GM19455 (cell line): Measurements from ENCODE around the gene DPP4.

ENCODE experiments used
- ATAC-seq: cut with Tn5 transposase; IDR thresholded peaks from one replicate; pipeline ENCODE4 v1.9.1; 2021; ENCODE audit not compliant: unreplicated experiment

The DPP4 gene

DNA sequence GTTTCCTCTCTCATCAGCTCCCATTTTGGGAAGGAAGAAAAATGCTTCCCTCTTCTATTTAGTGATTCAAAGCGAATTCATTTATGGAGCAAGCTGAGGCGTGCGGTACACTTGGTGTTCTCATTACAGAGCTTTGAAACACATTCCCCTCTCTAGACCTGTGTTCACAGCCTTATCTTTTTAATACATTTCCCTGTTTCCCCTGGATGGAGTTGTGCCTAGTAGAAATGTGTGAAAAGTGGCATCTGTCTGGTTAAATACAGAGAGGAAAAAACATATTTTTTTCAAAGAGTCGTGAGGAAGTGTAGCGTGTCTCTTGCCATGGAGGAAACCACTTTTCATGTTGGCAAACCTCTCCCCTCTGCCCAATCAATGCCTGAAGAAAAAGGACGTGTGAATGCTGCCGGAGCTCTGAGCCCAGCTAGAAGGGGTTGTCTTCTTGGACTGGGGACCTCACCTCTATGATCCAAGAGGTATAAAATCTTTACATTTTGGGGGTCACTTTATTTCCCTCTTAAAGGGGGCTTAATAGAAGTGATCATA lies 52.4 kb downstream of the DPP4 start:
- ATAC-seq = no peak

DNA sequence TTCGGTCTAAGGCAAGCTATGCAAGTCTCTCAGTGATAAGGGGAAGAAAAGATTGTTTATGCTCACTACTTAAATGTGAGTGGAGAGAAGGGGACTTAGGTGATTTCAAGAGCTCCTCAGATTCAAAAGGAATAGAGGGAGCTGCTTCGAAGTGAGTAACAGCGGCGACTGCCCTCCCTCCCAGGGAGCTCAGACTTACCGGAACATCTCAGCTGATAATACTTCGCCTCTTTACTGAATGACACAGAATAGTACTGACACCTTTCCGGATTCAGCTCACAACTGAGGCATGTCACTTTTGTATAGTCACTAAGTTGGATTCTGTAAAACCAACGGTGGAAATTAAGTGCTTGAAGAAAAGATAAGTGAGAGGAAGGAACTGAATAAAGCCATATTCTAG lies 55.5 kb downstream of the DPP4 start:
- no peak for ATAC-seq

DNA sequence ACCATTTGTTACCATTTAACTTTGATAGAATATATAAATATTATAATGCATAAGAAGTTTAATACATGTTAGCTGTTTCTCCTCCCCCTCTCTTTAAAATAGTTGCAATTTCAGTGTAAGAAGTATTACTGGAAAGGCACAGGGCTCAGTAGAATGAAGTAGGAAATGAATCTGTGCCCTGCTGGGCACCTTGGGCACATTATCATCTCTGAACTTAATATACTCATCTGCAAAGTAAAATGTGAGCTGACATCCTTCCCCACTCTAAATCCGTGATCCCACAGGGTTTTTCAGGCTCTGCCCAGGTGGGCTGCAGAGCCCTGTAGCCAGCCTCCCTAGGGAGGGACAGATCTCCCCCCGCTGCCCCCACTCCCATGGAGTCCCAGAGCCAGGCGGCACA lies 56.8 kb downstream of the DPP4 start:
- ATAC-seq = no peak

DNA sequence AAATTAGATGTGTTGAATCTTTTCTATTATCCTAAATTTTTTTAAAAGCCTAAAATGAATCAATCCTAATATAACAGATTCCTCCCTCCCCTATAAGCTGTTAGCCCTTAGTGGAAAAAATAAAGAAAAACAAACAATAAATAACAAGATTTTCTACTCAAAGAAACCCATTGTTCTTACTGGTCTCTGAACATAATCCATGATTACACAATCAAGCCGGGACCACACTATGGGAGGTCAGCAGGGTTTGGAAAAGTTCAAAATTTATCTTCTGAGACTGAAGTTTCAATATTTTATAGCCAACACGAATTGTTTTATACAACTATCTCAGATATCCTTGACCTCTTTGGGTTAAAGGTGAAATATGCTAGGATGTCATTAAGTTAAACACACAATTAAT lies 57.9 kb downstream of the DPP4 start:
- no peak for ATAC-seq

DNA sequence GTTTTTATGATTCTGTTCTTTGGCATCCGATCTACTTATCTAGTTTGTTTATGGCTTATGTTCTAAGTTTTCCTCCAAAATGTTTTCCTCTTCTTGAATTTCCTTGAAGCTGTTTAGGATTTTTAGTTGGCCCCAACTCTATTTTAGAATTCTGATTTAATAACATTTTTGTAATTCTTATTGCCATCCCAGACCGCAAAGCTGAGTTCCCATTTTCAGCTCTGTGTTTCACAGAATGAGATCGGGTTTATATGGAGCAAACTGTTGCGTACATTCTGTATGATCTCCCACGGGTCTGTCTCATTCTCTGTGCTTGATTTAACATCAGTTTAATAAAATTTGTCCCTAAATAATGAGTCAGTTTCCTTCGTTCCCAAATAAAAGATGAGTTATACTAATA lies 59.3 kb downstream of the DPP4 start:
- no peak for ATAC-seq

DNA sequence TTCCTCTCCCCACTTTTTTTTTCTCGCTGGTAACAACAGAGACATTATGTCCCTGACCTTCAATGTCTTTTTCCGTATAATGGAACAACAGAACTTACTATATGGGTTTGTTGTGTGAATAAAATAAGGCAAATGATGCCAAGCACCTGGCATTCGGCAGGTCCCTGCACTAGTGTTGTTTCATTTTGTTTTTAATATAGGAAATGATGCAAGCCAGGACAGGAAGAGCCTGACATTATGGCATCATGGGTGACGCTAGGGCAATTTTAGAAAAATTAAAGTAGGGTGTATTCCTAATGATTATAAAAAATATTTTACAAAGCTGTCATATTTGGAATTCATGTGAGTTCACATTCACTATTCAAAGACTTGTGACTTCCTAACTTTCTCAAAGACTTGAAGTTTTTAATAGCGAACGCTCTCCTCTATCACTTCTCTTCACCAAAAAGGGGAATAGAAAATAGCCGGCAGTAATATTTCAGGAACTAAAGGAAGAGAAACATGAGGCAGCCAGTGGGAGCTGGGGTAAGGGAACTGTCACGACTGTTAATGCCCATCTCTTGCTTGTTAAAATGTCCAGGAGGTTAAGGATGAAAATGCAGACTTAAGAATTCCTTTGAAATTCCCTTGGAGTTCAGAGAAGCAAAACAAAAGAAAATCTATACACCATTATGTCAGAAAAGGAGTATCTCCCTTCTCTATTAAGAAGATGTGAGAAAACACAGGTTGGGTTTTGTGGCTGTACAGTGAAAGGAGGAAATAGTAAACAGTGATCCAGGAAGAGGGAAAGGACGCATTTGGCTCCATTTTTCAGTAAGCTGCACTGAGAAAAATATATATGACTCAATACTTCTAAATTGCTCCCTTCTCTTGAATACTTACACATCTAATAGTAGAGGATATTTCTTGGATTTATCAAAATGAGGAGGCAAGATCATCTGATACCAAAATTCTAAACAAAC lies 60.2 kb downstream of the DPP4 start:
- no peak for ATAC-seq

DNA sequence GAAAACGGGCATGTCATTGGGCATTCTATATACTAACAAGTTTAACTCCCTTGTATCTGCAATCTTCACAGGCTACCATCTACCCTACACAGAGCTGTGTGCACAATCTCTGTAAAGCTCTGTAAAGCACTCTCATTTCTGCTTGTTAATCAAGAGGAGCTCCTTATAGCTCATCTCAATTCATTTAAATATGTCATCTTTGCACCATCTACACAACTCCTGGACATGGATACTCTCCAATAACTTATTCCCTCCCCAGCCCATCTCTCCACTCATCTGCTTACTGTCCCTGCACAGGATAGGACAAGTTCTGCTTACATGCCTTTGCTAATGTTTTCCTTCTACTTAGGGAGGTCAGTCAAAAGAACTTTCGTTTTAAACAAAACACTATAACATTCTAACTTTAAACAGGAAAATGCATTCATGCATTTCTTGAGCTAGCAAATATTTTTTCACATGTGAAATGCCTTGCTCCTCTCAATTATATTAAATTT lies 61.4 kb downstream of the DPP4 start:
- no peak for ATAC-seq

DNA sequence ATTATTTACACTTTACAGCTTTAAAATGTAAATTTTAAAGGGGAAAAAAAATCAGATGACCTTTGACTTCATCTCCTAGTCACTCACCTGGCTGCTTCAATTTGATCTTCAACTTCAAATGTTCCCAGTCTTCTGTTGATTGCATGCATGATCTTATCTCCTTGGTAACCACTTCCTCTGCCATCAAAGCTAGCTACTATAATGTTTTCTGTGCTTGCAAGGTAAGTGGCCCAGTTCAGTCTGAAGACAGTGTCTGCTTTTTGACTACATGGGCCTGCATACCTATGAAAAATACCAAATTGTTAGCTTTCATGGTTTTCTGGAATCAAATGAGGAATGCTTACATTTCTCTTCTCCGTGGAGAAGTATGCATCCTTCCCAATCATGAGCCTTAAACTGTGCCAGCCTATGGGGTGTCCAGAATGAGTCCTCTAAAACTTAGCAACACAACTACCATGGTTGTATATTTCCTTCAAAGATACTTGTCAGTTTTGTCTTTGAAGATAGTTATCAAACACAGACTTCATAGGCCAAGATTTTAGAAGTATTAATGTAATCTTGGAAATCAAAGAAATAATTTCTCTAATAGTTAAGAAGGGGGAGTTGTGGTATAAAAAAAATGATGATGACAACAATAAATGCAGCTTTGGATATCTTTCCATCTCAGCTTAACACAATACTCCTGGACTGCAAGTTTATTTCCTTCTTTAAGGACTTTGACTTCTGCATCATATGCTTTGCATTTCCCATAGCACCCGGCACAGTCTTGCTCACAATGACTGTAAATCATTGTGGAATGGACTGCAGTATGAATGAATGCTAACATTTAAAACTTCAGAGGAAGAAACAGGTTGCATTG lies 62.1 kb downstream of the DPP4 start:
- no peak for ATAC-seq

DNA sequence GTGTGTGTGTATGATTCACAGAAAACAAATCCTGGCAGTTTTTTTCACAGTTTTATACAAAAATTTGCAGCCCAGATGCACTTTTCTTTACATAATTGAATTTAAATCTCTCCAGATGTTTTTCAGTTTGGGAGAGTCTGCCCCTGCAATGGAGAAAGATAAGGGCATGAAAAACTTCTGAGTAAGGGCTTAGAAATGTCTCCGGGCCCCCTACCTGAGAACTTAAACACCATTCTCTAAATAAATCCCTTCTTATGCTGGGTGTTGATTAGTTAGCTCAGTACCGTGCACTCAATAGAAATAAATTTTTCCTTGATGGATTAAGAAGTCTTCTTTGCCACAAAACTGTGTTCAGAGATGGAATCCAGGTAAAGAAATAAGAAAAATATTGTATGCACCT lies 64.5 kb downstream of the DPP4 start:
- no peak for ATAC-seq

DNA sequence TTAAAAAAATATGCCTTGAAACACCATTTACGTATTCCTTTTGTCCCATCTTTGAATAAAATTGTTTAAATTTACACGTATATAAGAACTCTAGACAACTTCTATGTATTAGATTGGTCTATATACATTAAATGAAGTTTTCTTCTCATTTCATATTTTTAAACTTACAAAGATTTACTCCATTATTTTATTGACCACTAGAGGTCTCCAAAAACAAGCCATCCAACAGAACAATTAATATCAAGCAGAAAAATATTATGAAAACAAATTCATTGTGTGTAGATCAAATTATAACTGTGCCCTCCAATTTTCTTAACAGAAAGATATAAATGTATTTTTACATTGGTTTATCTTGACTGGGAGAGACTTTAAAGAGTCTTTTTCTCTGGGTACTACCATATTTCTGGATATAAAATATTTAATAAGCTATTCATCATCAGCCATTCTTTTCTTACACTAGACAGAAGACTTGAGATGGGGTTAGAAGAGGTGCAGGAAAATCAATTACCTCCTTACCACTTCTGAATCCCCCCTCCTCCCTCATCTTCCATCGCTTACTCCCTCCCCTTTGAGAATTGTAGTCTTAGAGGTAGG lies 66.5 kb downstream of the DPP4 start:
- no peak for ATAC-seq

DNA sequence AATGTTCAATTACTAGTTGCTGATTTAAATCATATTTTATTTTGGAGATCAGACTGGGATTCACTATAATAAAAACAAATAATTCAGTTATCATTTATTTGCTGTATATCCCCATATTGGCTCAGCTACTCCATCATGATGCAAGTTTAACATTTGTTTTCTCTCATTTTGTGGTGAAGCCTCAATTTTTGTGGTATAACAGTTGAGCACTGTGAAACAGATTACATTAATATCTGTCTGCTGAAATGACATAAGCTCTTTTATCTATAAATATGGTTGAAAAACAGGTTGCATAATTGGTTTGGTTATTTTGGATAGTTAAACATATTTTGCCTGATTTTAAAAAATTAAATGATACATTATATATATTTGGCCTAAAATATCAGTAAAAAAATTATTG lies 67.7 kb downstream of the DPP4 start:
- no peak for ATAC-seq

DNA sequence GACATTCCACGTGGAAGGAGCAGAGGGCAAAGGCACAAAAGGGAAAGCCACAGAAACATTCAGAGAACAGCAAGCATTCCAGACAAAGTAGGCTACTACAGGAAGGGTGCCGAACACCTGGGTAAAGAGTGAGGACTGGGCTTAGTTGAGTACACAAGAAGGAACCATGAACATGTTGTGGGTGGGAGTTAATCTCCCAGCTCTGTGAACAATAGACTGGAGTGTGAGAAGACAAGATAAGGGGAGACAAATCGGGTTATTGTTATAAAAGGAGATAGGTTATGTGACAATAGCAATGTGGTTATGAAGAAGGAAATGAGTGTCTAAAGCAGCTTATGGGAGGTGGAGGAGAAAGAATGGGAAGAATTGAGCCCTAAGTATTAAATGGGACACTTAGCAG lies 70.0 kb downstream of the DPP4 start:
- no peak for ATAC-seq

DNA sequence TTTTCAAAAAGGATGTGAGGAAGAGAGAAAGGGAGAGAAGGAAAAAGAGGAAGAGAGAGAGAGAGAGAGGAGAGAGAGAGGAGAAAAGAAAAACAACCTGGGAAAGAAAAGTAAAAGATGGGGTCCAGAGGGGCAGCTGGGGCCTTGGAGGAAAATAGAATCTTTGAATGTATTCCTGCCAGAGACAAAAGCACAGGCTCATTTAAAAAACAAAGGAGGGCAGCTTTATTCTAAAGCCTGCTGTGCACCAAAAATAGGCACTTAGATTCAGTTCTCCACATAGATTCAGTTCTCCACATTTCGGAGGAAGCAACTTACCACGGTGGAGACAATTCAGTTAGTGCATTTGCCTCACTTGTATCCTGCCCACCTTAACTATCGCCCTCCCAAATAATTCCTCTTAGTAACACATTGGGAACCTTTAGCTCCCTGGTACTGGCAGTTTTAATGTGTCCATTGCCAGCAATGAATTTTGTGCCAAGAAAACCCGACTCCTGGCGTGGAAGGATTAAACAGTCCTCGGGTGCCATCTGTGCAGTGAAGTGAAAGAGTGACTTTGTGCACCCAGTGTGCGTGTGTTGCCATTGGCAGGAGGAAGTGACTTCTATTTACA lies 71.3 kb downstream of the DPP4 start:
- ATAC-seq = no peak

DNA sequence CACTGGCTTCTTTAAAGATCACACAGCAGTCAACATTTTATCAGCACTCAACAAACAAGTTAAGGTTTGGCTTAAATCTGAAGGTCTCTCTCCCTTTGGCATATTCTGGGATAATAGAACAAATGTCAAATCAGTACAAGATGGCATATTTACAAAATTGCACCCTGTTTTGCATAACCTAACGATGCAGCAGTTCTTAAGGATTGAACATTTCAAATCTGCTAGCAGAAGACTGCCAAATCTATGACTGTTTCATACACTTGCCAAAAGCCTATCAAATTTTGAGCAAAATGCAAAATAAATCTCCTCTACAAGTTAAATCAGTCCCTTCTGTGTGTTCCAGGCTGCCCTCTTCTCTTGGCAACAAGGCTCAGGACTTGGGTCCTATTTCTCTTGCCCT lies 73.6 kb downstream of the DPP4 start:
- ATAC-seq = no peak

DNA sequence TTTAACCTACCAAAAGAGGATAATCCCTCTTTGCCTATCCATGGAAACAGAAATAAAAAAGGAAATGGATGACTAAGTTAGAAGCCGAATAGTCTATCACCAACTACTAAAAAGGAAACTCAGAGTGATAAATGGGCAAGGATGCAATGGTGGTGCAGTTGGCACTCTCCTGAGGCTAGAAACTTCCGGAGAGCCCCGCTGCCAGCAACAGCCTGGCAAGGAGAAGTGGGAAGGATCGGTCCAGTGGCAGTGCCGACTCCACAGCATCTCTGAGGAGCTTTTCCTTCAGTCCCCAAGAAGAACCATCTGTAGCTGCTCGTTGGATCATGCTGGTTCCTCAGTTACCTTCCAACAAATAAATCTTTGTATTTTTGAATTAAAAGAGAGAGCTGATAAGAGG lies 74.7 kb downstream of the DPP4 start:
- ATAC-seq = no peak

DNA sequence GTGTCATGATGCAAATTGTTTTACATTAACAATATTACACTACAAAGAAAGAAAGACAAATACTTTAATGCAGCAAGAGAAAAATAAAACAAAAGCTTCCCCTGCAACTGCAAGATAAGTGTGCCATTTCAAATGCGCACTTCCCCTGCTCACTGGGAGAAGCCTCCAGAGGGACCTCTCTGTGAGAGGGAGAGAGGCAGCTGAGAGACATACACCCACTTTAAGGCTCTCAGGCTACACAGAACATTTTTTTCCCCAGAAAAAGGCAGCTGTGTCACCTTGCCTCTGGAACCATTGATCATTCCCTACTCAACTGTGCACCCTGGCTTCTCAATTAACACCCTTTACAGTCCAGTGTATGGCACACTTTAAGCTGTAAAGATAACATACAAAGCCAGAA lies 75.2 kb downstream of the DPP4 start:
- ATAC-seq = no peak

DNA sequence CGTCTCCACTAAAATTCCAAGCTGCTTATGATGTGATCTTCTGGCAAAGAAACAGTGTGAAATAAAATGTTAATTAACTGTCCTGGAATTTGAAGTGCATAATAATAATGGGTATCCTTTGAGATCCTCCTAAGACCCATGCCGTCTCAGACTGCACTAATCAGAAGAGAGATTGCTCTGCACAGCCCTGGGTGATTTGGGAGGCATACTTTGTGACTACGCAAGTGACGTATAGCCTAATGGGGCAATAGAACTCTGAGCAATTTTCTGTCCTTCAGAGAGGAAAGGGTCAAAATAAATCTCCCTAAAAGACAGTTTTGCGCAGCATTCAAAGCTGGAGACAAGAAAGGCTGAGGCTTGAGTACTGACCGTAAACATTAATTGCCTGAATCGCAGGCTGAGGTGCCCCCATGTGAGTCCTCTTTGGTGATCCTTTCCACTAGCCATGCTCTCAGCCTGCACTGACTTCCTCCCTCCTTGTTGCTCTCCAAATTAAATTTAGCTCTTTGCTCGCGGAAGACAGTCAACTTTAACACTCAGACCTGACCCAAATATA lies 76.0 kb downstream of the DPP4 start:
- ATAC-seq = no peak

DNA sequence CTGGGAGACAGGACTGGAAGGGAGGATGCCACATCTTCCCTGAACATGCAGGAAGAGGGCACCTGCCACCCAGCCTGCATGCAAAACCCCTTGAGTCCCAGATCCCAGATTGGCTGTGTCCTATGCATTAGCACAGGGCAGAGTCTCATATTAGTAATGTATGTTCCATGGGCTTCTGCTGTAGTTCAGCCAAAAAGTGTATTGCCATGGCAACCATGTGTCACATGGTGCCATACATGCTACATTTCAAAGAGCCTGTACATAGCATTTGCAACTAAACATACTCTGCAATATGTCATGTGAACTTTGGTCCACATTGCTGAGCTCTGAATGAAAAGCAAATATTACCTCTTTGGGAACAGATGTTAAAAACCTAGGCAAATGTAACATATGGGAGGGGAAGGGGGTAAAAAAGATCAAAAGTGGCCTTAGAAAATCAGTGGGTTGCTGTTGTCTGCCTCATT lies 78.4 kb downstream of the DPP4 start:
- no peak for ATAC-seq

DNA sequence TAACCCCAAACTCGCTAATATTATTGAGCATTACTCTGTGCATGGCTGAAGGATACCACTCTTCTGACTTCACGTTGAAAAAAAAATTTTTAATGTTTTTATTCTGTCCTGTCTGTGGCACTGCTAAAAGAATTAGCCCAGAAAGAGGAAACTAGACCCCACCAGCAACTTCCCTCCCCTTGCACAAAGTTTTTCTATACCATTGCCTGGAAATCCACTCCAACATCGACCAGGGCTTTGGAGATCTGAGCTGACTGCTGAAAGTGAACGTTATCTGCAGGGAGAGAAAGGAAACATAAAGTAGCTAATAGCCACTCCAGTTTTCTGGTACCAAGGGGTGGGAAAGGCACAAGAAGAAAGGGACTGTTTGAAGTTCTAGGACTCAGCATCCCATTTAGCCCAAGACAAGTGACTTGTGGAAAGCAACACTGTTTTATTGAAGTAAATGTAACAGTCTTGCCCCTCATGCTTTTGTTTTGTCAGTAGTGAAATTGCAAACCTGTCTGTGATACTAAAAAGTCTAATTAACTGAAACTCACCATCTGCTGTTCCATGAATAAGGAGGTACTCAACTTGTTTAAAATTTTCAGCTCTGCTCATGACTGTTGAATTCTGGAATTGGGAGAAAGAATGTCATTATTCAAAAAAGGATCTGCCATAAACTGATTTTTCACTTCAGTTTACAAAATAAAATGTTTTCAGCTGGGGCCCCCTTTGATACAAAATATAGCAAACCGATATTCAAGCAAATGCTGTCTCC lies 79.1 kb downstream of the DPP4 start:
- no peak for ATAC-seq

DNA sequence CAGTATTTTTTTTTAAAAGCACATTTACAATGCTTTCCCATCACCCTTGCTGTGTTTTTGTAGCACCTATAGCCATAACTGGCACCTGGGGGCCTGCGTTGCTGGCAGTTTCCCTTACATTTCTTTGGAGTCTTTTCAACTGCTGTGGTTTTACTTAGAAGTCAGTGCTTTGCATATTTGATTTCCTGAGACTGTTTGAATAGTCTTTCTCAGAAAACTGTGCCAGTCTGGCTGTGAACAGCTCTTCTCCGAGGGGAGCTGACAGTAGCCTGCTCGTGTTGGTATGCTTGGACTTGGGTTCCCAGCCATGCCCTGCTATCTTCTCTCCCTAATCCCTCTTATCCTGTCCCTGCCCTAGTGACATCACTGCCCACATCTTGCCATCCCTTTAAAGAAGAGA lies 81.5 kb downstream of the DPP4 start:
- peak; percentile 66 for ATAC-seq
